Panc1 (cell line): ENCODE data around the gene DNM3.

Experiments
- POLR2AphosphoS5 ChIP-seq: IDR thresholded peaks from 2 replicates; pipeline ENCODE4 v1.6.1; 2012; ENCODE audit warnings: mild to moderate bottlenecking, low read depth, low read length, moderate library complexity
- TF ChIP-seq, protein P1 (sequence below): fragments of 450-650 bp; IDR thresholded peaks from 2 replicates; pipeline ENCODE4 v1.5.1; 2017; ENCODE audit warnings: mild to moderate bottlenecking
- TF ChIP-seq, protein P2 (sequence below), 2 experiments: IDR thresholded peaks; 2 replicates each; pipeline ENCODE4 v1.6.1; 2011 to 2012; ENCODE audit warnings: low read depth in 2 of 2, control low read depth in 1 of 2, low read length in 1 of 2, mild to moderate bottlenecking in 1 of 2, moderate library complexity in 1 of 2; ENCODE audit not compliant: insufficient read depth in 1 of 2

DNA sequence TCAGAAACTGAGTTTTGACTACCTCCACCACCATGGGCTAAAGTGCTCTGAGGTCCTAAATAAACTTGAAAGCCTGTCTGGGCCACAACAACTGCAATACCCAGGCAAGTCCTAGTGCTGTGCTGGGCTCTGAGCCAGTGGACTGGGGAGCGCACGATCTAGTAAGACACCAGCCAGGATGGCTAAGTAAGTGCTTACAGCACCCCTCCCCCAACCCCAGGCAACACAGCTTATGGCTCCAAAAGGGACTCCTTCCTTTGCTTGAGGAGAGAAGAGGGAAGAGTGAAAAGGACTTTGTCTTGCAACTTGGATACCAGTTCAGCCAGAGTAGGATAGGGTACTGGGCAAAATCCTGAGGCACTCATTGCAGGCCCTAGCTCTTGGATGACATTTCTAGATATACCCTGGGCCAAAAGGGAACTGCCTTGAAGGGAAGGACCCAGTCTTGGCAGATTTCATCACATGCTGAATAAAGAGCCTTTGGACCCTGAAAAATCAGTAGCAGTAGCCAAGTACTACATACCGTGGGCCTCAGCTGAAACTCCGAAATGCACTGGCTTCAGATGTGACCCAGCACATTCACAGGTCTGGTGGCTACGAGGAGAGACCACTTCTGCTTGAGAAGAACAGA is 580.8 kb downstream of the DNM3 start:
- no peak for TF ChIP-seq POLR2AphosphoS5
- TF ChIP-seq, protein P1, sequence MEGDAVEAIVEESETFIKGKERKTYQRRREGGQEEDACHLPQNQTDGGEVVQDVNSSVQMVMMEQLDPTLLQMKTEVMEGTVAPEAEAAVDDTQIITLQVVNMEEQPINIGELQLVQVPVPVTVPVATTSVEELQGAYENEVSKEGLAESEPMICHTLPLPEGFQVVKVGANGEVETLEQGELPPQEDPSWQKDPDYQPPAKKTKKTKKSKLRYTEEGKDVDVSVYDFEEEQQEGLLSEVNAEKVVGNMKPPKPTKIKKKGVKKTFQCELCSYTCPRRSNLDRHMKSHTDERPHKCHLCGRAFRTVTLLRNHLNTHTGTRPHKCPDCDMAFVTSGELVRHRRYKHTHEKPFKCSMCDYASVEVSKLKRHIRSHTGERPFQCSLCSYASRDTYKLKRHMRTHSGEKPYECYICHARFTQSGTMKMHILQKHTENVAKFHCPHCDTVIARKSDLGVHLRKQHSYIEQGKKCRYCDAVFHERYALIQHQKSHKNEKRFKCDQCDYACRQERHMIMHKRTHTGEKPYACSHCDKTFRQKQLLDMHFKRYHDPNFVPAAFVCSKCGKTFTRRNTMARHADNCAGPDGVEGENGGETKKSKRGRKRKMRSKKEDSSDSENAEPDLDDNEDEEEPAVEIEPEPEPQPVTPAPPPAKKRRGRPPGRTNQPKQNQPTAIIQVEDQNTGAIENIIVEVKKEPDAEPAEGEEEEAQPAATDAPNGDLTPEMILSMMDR: no peak
- TF ChIP-seq, protein P2, sequence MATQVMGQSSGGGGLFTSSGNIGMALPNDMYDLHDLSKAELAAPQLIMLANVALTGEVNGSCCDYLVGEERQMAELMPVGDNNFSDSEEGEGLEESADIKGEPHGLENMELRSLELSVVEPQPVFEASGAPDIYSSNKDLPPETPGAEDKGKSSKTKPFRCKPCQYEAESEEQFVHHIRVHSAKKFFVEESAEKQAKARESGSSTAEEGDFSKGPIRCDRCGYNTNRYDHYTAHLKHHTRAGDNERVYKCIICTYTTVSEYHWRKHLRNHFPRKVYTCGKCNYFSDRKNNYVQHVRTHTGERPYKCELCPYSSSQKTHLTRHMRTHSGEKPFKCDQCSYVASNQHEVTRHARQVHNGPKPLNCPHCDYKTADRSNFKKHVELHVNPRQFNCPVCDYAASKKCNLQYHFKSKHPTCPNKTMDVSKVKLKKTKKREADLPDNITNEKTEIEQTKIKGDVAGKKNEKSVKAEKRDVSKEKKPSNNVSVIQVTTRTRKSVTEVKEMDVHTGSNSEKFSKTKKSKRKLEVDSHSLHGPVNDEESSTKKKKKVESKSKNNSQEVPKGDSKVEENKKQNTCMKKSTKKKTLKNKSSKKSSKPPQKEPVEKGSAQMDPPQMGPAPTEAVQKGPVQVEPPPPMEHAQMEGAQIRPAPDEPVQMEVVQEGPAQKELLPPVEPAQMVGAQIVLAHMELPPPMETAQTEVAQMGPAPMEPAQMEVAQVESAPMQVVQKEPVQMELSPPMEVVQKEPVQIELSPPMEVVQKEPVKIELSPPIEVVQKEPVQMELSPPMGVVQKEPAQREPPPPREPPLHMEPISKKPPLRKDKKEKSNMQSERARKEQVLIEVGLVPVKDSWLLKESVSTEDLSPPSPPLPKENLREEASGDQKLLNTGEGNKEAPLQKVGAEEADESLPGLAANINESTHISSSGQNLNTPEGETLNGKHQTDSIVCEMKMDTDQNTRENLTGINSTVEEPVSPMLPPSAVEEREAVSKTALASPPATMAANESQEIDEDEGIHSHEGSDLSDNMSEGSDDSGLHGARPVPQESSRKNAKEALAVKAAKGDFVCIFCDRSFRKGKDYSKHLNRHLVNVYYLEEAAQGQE (IDR thresholded peaks at IDR 0.05; ENCODE audit: insufficient read depth in 1 of 2, low read depth in 2 of 2, low read length in 1 of 2): no peak
